RWPE1 (cell line): ENCODE results near the gene E2F7.
"Not testable (repeated sequence)": the region's sequence is repeated elsewhere in the genome, so short reads cannot be mapped to it uniquely, and the experiment has no call there.

Experiments
- CTCF ChIA-PET: fragments of 350-600 bp; sonication (Branson Sonifier 250); formaldehyde crosslinking; extraction: SDS; loops from one replicate; lab custom pipeline; 2021; lab: Yijun Ruan, JAX
- POLR2A ChIA-PET: fragments of 400-600 bp; formaldehyde crosslinking; extraction: SDS; loops from one replicate; lab custom pipeline; 2020; ENCODE audit warnings: antibody characterized with exemption; ENCODE audit not compliant: low non-redundant PET; lab: Yijun Ruan, JAX
- DNase-seq: peaks from one replicate; pipeline ENCODE4 v3.0.0; 2012; ENCODE audit warnings: low spot score
- H3K27ac ChIP-seq: fragments of 450-650 bp; 2 replicates; pipeline ENCODE4 v1.5.1; 2017
- TF ChIP-seq, protein P1 (sequence below): fragments of 450-650 bp; conservative IDR thresholded peaks from 2 replicates; pipeline ENCODE4 v1.5.1; 2017; ENCODE audit warnings: low read depth, mild to moderate bottlenecking

The E2F7 gene

GRCh38 chr12:77087427-77087826 lies 22.1 kb upstream of the E2F7 start:
- no peak for DNase-seq
- ChIA-PET CTCF (no interaction called here), POLR2A (no interaction called here)
- H3K27ac ChIP-seq: no peak overlapping the region
- TF ChIP-seq, protein P1, sequence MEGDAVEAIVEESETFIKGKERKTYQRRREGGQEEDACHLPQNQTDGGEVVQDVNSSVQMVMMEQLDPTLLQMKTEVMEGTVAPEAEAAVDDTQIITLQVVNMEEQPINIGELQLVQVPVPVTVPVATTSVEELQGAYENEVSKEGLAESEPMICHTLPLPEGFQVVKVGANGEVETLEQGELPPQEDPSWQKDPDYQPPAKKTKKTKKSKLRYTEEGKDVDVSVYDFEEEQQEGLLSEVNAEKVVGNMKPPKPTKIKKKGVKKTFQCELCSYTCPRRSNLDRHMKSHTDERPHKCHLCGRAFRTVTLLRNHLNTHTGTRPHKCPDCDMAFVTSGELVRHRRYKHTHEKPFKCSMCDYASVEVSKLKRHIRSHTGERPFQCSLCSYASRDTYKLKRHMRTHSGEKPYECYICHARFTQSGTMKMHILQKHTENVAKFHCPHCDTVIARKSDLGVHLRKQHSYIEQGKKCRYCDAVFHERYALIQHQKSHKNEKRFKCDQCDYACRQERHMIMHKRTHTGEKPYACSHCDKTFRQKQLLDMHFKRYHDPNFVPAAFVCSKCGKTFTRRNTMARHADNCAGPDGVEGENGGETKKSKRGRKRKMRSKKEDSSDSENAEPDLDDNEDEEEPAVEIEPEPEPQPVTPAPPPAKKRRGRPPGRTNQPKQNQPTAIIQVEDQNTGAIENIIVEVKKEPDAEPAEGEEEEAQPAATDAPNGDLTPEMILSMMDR: no peak

GRCh38 chr12:77082021-77082420 lies 16.7 kb upstream of the E2F7 start:
- no peak for DNase-seq
- no peak overlapping the region for H3K27ac ChIP-seq
- TF ChIP-seq, protein P1: no peak
- CTCF ChIA-PET: no interaction called here
- POLR2A ChIA-PET: no interaction called here

DNA sequence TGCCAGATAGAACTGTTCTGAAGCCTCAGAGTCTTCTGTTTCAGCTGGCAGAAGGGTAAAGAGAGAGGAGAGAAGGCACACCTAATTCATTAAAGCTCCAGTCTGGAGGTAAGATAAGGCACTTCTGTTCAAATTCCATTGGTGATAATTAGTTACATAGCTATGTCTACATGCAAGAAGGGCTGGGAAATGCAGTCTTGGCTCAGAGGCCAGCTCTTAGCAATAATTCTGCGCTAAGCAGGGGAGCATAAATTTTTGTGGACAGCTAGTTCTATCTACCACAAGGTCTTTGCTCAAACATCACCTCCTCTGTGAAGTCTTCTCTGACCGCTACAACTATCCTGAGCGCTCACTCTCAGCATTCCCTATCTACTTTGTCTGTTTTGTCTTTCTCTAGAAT lies 14.3 kb upstream of the E2F7 start:
- no peak for DNase-seq
- TF ChIP-seq, protein P1: no peak
- ChIA-PET CTCF (no interaction called here), POLR2A (no interaction called here)
- no peak overlapping the region for H3K27ac ChIP-seq

DNA sequence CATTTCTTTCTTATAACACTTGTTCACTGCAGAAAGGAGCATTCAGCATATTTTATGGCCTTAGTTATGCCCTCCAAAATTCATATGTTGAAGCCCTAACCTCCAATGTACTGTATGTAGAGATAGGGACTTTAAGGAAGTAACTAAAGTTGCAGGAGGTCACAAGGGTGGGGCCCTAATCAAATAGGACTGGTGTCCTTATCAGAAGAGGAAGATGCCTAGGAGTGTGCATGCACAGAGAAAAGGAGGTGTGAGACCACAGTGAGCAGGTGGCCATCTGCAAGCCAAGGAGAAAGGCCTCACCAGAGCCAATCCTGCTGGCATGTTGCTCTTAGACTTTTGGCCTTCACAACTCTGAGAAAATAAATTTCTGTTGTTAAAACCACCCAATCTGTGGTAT lies 12.9 kb upstream of the E2F7 start:
- DNase-seq: no peak
- POLR2A ChIA-PET: no interaction called here
- TF ChIP-seq, protein P1: no peak
- H3K27ac ChIP-seq: no peak overlapping the region
- CTCF ChIA-PET: no interaction called here

DNA sequence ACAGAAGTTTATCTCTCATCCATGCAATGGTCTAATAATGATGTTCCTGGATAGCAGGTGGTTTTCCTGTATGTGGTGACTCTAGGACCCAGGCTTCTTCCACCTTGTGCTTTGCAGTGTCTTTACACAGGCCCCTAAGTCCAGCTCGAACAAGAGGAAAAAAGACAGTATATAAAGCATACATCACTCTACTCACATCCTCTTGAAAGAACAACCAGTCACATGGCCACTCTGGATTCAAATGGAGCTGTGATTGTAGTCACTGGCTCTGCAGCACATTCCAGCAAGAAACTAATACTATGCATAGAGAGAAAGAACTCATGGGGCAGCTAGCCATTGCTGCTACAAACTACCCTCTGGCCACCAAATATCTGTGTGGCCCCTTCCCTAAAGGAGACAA lies 11.5 kb upstream of the E2F7 start:
- TF ChIP-seq, protein P1: no peak
- no peak overlapping the region for H3K27ac ChIP-seq
- DNase-seq: no peak
- POLR2A ChIA-PET: no interaction called here
- CTCF ChIA-PET: no interaction called here

DNA sequence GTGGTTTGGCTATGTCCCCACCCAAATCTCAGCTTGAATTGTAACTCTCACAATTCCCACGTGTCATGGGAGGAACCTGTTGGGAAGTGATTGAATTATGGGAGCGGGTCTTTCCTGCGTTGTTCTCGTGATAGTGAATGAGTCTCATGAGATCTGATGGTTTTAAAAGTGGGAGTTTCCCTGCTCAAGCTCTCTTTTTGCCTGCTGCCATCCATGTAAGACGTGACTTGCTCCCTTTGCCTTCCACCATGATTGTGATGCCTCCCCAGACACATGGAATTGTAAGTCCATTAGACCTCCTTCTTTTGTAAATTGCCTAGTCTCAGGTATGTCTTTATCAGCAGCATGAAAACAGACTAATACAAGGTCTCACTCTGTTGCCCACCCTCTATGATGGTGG lies 8.5 kb upstream of the E2F7 start:
- DNase-seq, H3K27ac ChIP-seq, POLR2A ChIA-PET: not testable (repeated sequence)
- CTCF ChIA-PET: interaction anchor here (0.7 kb wide), 1 partner anchor 838 kb away, joined by 3 read pairs; no protein-coding TSS in a partner anchor

GRCh38 chr12:77072833-77073495 lies 7.6 kb upstream of the E2F7 start:
- POLR2A ChIA-PET: no interaction called here
- H3K27ac ChIP-seq: no peak overlapping the region
- TF ChIP-seq, protein P1: no peak
- no peak for DNase-seq
- CTCF ChIA-PET: no interaction called here
